Measurements from ENCODE around the gene ATP1A1.

- TF ChIP-seq EZH2 (IDR thresholded peaks at IDR 0.05; ENCODE audit: insufficient read depth, poor library complexity, severe bottlenecking) (no peak), EZH2phosphoT487 (IDR thresholded peaks at IDR 0.05; ENCODE audit: insufficient read depth, low read depth) (no peak)
These were observed 5.6 kb upstream of the ATP1A1 start for GRCh38 chr1:116367256-116367945.

All from GM23248 (cell line).